ENCODE measurements around the gene HAO2. TPM values are rescaled to one million over a fixed set of nuclear protein-coding genes. Genes with fewer than 3 reads are reported as not detected.
A peak's percentile ranks its signal among the peaks of the same experiment; 100 is the strongest.

Gene HAO2
- total RNA-seq, 3 donors from 2014 or later = 0.66 TPM; not detected in 2

GRCh38 chr1:119364640-119365039 lies 3.9 kb upstream of the HAO2 start:
- intact Hi-C loops (cut with DNase I; ENCODE audit: low total_unique reads) = no loop called here
- no peak for DNase-seq (ENCODE audit: low spot score in 2 of 2)
- Histone ChIP-seq H3K27me3 (no peaks in the 10 kb centered on the region), H3K4me1 (no peaks in the 10 kb centered on the region), H3K9me3 (no peaks in the 10 kb centered on the region), H3K4me3 (no peak overlapping the region), H3K36me3 (no peaks in the 10 kb centered on the region), H3K27ac (no peak overlapping the region)
- no peak for TF ChIP-seq CTCF (IDR thresholded peaks at IDR 0.05)
- no peak for TF ChIP-seq POLR2AphosphoS5 (IDR thresholded peaks at IDR 0.05)
- no peak for TF ChIP-seq POLR2A (IDR thresholded peaks at IDR 0.05)

GRCh38 chr1:119366424-119366823 lies 2.2 kb upstream of the HAO2 start:
- intact Hi-C loops (cut with DNase I; ENCODE audit: low total_unique reads) = no loop called here
- Histone ChIP-seq H3K9me3 (no peaks in the 10 kb centered on the region), H3K4me1 (no peaks in the 10 kb centered on the region), H3K4me3 (no peak overlapping the region), H3K27me3 (no peaks in the 10 kb centered on the region), H3K27ac (no peak overlapping the region), H3K36me3 (no peaks in the 10 kb centered on the region)
- DNase-seq (ENCODE audit: low spot score in 2 of 2) = no peak
- TF ChIP-seq POLR2AphosphoS5 (IDR thresholded peaks at IDR 0.05) (no peak), POLR2A (IDR thresholded peaks at IDR 0.05) (no peak), CTCF (IDR thresholded peaks at IDR 0.05) (no peak)

DNA sequence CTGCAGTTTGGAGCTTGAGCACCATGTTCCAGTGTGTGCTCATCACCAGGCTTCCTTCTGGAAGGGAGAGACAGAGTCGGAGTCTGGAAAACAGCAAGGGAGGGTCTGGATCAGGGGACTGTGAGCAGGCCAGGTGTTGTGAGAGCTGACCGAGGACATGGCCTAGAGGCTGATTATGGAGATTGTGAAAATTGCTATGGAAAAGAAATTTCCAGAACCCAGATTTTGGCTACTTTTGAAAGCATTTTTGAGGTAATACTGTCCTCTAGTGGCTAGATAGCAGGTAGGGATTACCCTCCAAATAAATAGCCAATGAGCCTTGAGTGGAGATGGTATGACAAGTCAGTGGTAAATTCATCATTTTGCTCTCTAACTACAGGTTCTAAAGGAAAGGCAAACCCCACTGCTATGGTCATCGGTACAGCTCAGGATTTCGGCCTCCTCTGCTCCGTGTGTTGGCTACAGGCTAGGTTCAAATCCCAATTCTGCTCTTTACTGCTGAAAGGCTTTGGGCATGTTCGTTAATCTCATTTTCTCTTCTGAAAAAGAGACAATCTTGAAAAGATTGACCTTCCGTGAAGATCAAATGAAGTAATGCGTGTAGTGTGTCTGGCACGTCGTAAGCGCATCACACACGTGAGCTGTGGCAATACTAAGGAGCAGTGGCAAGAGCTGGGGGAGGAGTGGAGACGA lies 1.0 kb upstream of the HAO2 start:
- no peak for DNase-seq (ENCODE audit: low spot score in 2 of 2)
- TF ChIP-seq POLR2A (IDR thresholded peaks at IDR 0.05) (no peak), CTCF (IDR thresholded peaks at IDR 0.05) (peak; percentile 64 to 92 (median 79))
- intact Hi-C loops (cut with DNase I; ENCODE audit: low total_unique reads) = no loop called here

GRCh38 chr1:119370748-119371147 lies 2.2 kb downstream of the HAO2 start:
- H3K36me3 ChIP-seq = no peaks in the 10 kb centered on the region
- H3K27me3 ChIP-seq = no peaks in the 10 kb centered on the region
- H3K27ac ChIP-seq = no peak overlapping the region
- no peak for DNase-seq (ENCODE audit: low spot score in 2 of 2)
- H3K9me3 ChIP-seq = no peaks in the 10 kb centered on the region
- no peaks in the 10 kb centered on the region for H3K4me1 ChIP-seq
- no peak overlapping the region for H3K4me3 ChIP-seq
- intact Hi-C loops (cut with DNase I; ENCODE audit: low total_unique reads) = no loop called here
- TF ChIP-seq POLR2AphosphoS5 (IDR thresholded peaks at IDR 0.05) (no peak), CTCF (IDR thresholded peaks at IDR 0.05) (no peak), POLR2A (IDR thresholded peaks at IDR 0.05) (no peak)

More for the DNA sequence above, 1.0 kb upstream of the HAO2 start:
- no peak overlapping the region for H3K27ac ChIP-seq
- H3K9me3 ChIP-seq = no peaks in the 10 kb centered on the region
- H3K4me3 ChIP-seq = no peak overlapping the region
- no peaks in the 10 kb centered on the region for H3K36me3 ChIP-seq
- H3K4me1 ChIP-seq = no peaks in the 10 kb centered on the region
- H3K27me3 ChIP-seq = no peaks in the 10 kb centered on the region

- H3K4me1 ChIP-seq = no peaks in the 10 kb centered on the region
- intact Hi-C loops (cut with DNase I; ENCODE audit: low total_unique reads) = no loop called here
- no peak overlapping the region for H3K4me3 ChIP-seq
- H3K27me3 ChIP-seq = no peaks in the 10 kb centered on the region
- no peaks in the 10 kb centered on the region for H3K36me3 ChIP-seq
- H3K9me3 ChIP-seq = no peaks in the 10 kb centered on the region
- no peak for TF ChIP-seq CTCF (IDR thresholded peaks at IDR 0.05)
- TF ChIP-seq POLR2AphosphoS5 (IDR thresholded peaks at IDR 0.05) = no peak
- TF ChIP-seq POLR2A (IDR thresholded peaks at IDR 0.05) = no peak
- no peak overlapping the region for H3K27ac ChIP-seq
- DNase-seq (ENCODE audit: low spot score in 2 of 2) = no peak
Measured at GRCh38 chr1:119371815-119372214, 3.2 kb downstream of the HAO2 start.

All from breast epithelium (tissue), 4 donors.